ENCODE results near the gene NAPA.

DNA sequence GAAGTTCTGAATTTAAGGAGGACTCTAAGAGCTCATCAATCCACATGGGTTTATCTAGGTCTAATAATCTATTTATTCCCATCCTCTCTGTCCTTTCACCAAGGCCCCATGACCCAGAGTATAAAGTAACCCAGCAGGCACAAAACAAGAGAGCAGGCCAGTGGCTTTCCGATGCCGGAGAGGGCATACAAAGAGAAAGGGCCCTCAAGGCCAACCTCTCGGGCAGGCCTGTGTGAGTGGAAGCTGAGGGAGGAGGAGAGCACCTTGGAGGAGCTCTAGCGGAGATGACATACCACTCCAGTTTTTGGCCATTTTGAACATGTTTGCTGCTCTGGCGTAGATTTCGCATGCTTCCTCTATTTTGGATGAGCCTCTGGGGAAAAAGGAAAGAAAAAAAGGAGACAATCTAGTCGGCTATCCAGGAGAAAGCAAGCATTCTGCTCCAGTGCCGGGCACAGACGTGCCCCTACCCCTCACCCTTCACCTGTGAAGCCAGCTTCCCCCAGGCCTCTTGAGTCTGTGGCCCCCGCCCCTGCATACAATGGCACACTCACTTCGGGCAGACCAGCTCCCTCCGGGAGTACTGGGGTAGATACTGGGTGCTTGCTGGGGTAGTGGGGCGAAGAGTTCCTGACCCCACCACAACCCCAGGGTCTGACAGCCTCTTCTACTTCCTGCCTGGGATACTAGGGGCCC lies 11.6 kb downstream of the NAPA start:
- TF ChIP-seq, protein P1, sequence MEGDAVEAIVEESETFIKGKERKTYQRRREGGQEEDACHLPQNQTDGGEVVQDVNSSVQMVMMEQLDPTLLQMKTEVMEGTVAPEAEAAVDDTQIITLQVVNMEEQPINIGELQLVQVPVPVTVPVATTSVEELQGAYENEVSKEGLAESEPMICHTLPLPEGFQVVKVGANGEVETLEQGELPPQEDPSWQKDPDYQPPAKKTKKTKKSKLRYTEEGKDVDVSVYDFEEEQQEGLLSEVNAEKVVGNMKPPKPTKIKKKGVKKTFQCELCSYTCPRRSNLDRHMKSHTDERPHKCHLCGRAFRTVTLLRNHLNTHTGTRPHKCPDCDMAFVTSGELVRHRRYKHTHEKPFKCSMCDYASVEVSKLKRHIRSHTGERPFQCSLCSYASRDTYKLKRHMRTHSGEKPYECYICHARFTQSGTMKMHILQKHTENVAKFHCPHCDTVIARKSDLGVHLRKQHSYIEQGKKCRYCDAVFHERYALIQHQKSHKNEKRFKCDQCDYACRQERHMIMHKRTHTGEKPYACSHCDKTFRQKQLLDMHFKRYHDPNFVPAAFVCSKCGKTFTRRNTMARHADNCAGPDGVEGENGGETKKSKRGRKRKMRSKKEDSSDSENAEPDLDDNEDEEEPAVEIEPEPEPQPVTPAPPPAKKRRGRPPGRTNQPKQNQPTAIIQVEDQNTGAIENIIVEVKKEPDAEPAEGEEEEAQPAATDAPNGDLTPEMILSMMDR (IDR thresholded peaks at IDR 0.05), result no peak
- TF ChIP-seq POLR2A (IDR thresholded peaks at IDR 0.05), result no peak
